ENCODE results near the gene PI4KA. TPM values are rescaled to one million over a fixed set of nuclear protein-coding genes. Genes with fewer than 3 reads are reported as not detected.

PI4KA gene
- 10 to 100 TPM; 35.3 to 55.4 (median 47.7) TPM for total RNA-seq
- long read RNA-seq, partial matches to known transcripts = 5 of 5 reads
- long read RNA-seq, other reads (novel, unspliced or antisense) = 0 of 5 reads

- peak within 1 kb of the TSS; percentile 72 to 89 (median 88) for H3K27ac ChIP-seq
- peak; percentile 95 for TF ChIP-seq POLR2A (IDR thresholded peaks at IDR 0.05)
- TF ChIP-seq, protein P1, sequence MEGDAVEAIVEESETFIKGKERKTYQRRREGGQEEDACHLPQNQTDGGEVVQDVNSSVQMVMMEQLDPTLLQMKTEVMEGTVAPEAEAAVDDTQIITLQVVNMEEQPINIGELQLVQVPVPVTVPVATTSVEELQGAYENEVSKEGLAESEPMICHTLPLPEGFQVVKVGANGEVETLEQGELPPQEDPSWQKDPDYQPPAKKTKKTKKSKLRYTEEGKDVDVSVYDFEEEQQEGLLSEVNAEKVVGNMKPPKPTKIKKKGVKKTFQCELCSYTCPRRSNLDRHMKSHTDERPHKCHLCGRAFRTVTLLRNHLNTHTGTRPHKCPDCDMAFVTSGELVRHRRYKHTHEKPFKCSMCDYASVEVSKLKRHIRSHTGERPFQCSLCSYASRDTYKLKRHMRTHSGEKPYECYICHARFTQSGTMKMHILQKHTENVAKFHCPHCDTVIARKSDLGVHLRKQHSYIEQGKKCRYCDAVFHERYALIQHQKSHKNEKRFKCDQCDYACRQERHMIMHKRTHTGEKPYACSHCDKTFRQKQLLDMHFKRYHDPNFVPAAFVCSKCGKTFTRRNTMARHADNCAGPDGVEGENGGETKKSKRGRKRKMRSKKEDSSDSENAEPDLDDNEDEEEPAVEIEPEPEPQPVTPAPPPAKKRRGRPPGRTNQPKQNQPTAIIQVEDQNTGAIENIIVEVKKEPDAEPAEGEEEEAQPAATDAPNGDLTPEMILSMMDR (IDR thresholded peaks at IDR 0.05) = peak in 2 of 4 donors; percentile 26 to 27
- H3K9me3 ChIP-seq = no peaks in the 10 kb centered on the region
- WGBS (ENCODE audit: insufficient coverage, low coverage, low lambda C conversion rate, missing lambda C conversion rate) = 0% methylated on average over 7 of the region's 100 CpGs
- peak within 1 kb of the TSS; percentile 83 to 97 (median 85) for H3K4me3 ChIP-seq
- H3K36me3 ChIP-seq = no peaks in the 10 kb centered on the region
- ATAC-seq = peak; percentile 93 to 98 (median 96)
- intact Hi-C loops (cut with DNase I) = no loop called here
- H3K4me1 ChIP-seq = peaks cover 0 to 31% (median 9%) of the 10 kb centered on the region in 4 donors
- no peaks in the 10 kb centered on the region for H3K27me3 ChIP-seq
- peak; percentile 99 to 100 (median 99) for DNase-seq
These were observed at the start of gene PI4KA, which contains the start of gene SNAP29 for GRCh38 chr22:20858615-20859416. PI4KA (minus strand) TSS chr22:20858811; CDS start chr22:20858725, 86 bp downstream. SNAP29 (plus strand) TSS chr22:20859007; CDS start chr22:20859111, 104 bp downstream.

GRCh38 chr22:20906387-20906767 lies 47.8 kb upstream of the PI4KA start:
- no peaks in the 10 kb centered on the region for H3K27me3 ChIP-seq
- no peaks in the 10 kb centered on the region for H3K36me3 ChIP-seq
- WGBS (ENCODE audit: insufficient coverage, low coverage, low lambda C conversion rate, missing lambda C conversion rate) = 87% methylated on average over 3 of the region's 3 CpGs
- H3K27ac ChIP-seq = no peak overlapping the region
- TF ChIP-seq POLR2A (IDR thresholded peaks at IDR 0.05) = no peak
- TF ChIP-seq, protein P1 (IDR thresholded peaks at IDR 0.05) = no peak
- no peaks in the 10 kb centered on the region for H3K9me3 ChIP-seq
- intact Hi-C loops (cut with DNase I) = no loop called here
- DNase-seq (no peak), ATAC-seq (no peak)
- no peak overlapping the region for H3K4me3 ChIP-seq
- peaks cover 0 to 16% (median 2%) of the 10 kb centered on the region in 4 donors for H3K4me1 ChIP-seq

DNA sequence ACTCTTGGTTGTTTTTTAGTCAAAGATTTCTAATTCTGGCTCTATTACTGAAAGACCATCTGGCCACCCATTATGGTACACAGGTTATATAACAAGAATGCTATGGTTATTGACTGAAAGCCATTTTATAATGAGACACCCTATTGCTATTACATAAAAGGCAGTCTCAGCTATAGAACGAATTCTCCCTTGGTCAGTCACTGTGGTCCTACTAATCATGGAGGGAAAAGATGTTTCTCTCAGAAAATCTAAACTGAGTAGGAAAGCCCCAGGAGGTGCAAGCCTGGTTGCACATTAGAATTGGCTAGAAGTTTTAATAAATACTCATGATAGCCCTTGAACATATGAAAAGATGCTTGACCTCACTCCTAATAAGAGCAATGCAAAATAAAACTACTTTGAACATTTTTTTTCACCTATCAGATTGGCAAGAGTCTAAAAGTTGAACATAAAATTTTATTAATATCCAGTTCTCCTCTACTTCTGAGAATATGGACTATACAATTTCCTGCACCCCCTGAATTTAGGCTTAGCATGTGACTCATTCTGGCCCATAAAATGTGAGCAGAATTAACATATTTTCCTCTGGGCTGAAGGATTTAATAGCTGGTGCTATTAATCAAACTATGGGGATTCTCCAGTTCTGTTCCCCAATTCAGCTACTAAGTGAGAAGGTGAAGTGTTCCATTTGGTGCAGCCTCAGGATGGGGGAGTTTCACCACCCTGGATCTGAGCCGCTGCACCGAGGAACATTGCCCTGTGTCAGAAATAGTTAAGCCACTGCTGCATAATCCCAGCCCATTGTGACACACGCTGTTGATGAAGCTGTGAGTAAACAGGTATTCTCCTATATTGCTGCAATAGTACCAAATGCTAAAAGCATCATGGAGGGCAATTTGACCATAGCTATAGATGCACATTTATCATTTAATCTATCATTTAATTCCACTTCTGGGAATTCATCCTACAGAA lies 47.1 kb upstream of the PI4KA start:
- TF ChIP-seq POLR2A (IDR thresholded peaks at IDR 0.05) = no peak
- H3K27me3 ChIP-seq = no peaks in the 10 kb centered on the region
- peaks cover 0 to 16% (median 2%) of the 10 kb centered on the region in 4 donors for H3K4me1 ChIP-seq
- H3K36me3 ChIP-seq = no peaks in the 10 kb centered on the region
- intact Hi-C loops (cut with DNase I) = no loop called here
- H3K27ac ChIP-seq = peak overlapping the region in 2 of 3 donors; percentile 43 to 83
- peak in 3 of 4 donors; percentile 33 to 64 (median 44) for ATAC-seq
- DNase-seq = peak in 2 of 3 donors; percentile 29 to 49
- H3K4me3 ChIP-seq = no peak overlapping the region
- WGBS (ENCODE audit: insufficient coverage, low coverage, low lambda C conversion rate, missing lambda C conversion rate) = 46% methylated on average over 4 of the region's 4 CpGs
- no peaks in the 10 kb centered on the region for H3K9me3 ChIP-seq

DNA sequence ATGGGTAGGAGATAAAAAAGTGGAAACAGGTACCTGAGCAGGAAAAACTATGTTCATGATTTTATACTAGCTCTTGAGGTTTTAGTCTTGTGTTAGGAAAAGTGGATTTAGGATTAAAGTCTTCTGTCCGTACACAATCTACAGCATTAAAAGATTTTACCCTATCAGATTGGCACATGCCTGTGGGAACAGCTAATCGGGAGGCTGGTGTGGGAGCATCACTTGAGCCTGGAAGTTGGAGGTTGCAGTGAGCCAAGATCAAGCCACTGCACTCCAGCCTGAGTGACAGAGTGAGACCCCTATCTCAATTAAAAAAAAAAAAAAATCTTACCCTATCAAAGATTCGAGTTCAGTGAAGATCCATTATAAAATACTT lies 46.4 kb upstream of the PI4KA start:
- H3K27ac ChIP-seq = peak overlapping the region; percentile 24 to 83 (median 43)

More for the DNA sequence above, 46.4 kb upstream of the PI4KA start:
- DNase-seq (no peak), ATAC-seq (peak in 3 of 4 donors; percentile 5 to 52 (median 35))
- Histone ChIP-seq H3K4me1 (peaks cover 0 to 18% (median 2%) of the 10 kb centered on the region in 4 donors), H3K27me3 (no peaks in the 10 kb centered on the region), H3K4me3 (no peak overlapping the region), H3K36me3 (no peaks in the 10 kb centered on the region), H3K9me3 (no peaks in the 10 kb centered on the region)
- intact Hi-C loops (cut with DNase I) = no loop called here
- TF ChIP-seq, protein P1 (IDR thresholded peaks at IDR 0.05) = no peak
- TF ChIP-seq POLR2A (IDR thresholded peaks at IDR 0.05) = no peak
- 37% methylated on average over 3 of the region's 3 CpGs for WGBS (ENCODE audit: insufficient coverage, low coverage, low lambda C conversion rate, missing lambda C conversion rate)

Measured in right lobe of liver (tissue), 6 donors.